GM19468 (cell line): ENCODE results near the gene WEE1.
"Not testable (repeated sequence)": the region's sequence is repeated elsewhere in the genome, so short reads cannot be mapped to it uniquely, and the experiment has no call there.

Experiments
- ATAC-seq: cut with Tn5 transposase; IDR thresholded peaks from one replicate; pipeline ENCODE4 v1.9.1; 2021; ENCODE audit warnings: mild to moderate bottlenecking, moderate library complexity, moderate number of reproducible peaks; ENCODE audit not compliant: unreplicated experiment; ENCODE audit errors: extremely low read depth

The WEE1 gene

DNA sequence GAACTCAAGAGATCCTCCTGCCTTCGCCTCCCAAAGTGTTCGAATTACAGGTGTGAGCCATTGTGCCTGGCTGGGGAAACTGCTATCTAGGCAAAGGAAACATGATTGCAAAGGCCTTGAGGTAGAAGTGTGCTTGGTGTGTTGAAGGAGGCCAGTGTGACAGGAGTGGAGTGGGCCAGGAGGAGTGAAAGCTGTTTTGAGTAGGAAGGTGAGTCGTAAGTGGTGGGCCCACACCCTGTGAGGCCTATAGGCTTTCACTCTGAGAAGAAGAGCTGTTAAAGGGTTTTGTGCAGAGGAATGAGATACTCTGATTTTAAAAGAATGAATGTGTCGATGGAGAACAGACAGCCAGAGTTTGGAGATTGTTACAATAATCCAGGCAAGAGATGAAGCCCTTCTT lies 43.4 kb downstream of the WEE1 start:
- ATAC-seq: no peak

GRCh38 chr11:9617940-9618339 lies 44.5 kb downstream of the WEE1 start:
- ATAC-seq: no peak

GRCh38 chr11:9619004-9619403 lies 45.5 kb downstream of the WEE1 start:
- no peak for ATAC-seq

DNA sequence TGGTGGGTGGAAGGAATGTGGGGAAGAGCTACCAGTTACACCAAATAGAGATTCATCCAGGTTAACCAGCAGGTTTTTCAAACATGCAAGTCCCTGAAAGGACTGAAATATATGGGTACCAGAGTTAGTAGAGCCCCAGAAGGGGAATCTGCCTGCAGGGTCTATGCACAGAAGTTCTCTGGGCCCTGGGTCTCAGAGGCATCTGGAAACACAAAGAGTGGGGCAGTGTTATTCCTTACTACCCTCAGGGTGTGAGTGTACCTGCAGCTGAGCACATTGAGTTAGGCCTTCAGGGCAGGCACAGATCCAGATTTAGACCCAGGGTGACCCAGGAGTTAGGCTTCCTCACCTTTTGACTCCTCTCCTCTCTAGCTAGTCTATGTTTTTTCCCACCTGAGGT lies 46.5 kb downstream of the WEE1 start:
- ATAC-seq: no peak

- not testable (repeated sequence) for ATAC-seq
These were observed 48.9 kb downstream of the WEE1 start for GRCh38 chr11:9622353-9622752.

- ATAC-seq: not testable (repeated sequence)
These were observed 49.6 kb downstream of the WEE1 start for GRCh38 chr11:9623053-9623452.

DNA sequence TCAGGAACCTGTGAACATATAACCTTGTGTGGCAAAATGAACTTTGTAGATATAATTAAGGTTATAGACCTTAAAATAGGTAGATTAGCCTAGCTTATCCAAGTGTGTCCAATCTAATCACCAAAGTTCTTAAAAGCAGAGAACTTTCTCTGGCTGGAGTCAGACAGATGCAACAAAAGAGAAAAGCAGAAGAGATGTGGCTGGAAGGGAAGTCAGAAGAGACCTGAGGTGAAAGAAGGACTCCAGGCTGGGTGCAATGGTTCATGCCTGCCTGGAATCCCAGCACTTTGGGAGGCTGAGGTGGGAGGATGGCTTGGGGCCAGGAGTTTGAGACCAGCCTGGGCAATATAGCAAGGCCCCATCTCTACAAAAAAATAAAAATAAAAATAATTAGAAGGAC lies 51.0 kb downstream of the WEE1 start:
- no peak for ATAC-seq

DNA sequence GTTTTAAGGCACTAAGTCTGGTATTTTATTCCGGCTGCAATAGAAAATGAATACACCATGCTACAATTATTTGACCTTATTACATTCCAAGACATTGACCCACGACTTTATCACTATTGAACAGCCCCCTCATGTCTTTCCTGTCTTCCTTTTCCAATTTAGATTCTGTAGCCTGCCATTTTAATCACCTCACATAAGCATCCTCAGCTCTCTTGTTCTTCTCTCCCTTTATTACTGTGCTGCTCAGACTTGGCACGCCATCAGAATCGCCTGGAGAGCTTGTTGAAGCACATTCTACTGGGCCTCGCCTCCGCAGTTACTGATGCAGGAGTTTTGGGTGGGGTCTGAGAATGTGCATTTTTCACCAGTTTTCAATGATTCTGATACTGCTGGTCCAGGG lies 51.7 kb downstream of the WEE1 start:
- ATAC-seq: no peak

GRCh38 chr11:9625728-9626127 lies 52.3 kb downstream of the WEE1 start:
- no peak for ATAC-seq

GRCh38 chr11:9626496-9627394 lies 53.3 kb downstream of the WEE1 start:
- no peak for ATAC-seq

- ATAC-seq: no peak
These were observed 55.6 kb downstream of the WEE1 start for GRCh38 chr11:9629064-9629463.

- no peak for ATAC-seq
These were observed 60.2 kb downstream of the WEE1 start for GRCh38 chr11:9633679-9634078.

- ATAC-seq: no peak
These were observed 63.2 kb downstream of the WEE1 start for GRCh38 chr11:9636691-9637090.

GRCh38 chr11:9639099-9639498 lies 65.6 kb downstream of the WEE1 start:
- ATAC-seq: no peak
